ENCODE results near the gene ALDH1L2.

ALDH1L2 gene

DNA sequence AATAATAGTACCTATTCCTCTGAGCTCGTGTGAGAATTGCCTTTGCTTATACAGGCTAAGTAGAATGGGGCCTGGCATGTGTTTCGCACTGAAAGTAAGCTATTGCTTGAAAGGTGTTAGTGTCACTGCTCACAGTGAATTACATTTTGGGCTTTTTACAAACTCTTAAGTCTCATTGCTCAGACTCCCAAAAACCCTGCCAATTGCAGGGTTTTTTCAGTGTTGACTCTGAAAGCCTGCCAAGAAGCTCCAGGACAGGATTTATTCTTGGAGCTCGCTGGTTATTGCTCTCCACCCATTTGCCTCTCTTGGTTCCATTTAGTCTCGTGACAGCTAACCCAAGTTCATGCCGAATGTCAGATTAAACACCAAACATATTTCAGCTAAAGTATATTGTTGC, 58.4 kb downstream of the ALDH1L2 start:
- TF ChIP-seq, protein P1, sequence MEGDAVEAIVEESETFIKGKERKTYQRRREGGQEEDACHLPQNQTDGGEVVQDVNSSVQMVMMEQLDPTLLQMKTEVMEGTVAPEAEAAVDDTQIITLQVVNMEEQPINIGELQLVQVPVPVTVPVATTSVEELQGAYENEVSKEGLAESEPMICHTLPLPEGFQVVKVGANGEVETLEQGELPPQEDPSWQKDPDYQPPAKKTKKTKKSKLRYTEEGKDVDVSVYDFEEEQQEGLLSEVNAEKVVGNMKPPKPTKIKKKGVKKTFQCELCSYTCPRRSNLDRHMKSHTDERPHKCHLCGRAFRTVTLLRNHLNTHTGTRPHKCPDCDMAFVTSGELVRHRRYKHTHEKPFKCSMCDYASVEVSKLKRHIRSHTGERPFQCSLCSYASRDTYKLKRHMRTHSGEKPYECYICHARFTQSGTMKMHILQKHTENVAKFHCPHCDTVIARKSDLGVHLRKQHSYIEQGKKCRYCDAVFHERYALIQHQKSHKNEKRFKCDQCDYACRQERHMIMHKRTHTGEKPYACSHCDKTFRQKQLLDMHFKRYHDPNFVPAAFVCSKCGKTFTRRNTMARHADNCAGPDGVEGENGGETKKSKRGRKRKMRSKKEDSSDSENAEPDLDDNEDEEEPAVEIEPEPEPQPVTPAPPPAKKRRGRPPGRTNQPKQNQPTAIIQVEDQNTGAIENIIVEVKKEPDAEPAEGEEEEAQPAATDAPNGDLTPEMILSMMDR (IDR thresholded peaks at IDR 0.05): no peak

DNA sequence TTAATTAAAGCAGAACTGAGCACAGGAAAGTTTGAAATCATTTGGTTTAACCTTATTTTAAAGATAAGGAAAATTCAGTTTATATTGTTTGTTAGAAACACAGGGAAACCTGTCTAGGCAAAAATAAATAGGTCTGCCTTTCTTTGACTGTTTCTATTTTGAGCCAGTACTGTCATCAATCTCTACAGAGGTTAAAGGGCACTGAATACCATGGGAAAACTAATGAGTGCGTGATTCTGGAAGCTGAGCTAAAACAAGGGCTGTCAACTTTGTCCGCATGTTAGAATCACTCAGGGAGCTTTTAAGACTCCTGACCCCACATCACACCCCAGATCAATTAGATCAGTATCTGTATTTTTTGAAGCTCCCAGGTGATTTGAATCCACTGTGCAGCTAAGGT, 59.3 kb downstream of the ALDH1L2 start:
- TF ChIP-seq, protein P1 (IDR thresholded peaks at IDR 0.05): no peak

DNA sequence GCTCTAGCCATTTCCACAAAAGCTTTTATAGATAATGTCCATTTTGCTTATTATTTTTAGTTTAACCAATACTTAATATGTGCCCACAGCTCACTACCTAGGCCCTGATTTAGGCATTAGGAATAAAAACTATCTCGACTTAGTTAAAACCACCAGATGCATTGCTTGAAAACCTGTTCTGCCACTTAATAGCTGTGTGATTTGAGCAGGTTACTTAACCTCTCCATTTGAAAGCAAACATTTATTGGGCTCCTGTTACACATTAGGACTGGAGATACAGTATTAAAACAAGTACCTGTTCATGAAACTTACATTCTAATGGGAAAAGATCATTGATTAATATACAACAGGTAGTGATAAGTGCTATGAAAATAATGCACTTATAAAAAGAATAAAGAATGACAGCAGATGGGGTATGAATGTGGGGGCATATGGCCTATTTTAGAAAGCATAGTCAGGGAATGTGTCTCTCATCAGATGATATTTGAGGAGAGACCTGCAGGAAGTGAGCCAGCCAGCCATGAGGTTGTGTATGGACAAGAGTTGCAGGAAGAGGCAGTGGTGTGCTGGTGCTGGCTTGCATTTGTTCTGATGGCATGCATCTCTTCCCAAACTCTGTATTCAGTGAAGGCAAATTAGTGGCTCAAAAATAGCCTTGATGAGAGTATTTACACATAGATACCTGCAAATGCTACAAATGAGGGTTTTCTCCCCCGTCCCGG, 63.9 kb downstream of the ALDH1L2 start:
- TF ChIP-seq, protein P1 (IDR thresholded peaks at IDR 0.05): no peak

DNA sequence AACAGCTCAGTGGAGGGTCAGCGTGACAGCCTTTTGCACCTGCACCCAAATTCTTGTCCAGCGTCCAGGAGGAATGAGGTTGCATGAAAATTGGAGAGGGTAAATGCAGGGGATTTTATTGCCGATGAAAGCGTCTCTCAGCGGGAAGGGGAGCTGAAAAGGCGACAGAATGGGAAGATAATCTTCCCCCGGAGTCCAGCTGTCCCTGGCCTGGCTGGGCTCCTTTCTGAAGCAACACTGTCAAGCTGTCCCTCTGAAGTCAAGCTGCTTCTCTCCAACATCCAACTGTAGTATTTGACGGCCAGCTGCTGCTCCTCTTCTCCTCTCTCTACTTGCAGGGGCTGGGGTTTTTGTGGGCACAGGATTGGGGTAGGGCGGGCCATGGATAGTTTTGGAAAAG, 65.5 kb downstream of the ALDH1L2 start:
- TF ChIP-seq, protein P1 (IDR thresholded peaks at IDR 0.05): no peak

DNA sequence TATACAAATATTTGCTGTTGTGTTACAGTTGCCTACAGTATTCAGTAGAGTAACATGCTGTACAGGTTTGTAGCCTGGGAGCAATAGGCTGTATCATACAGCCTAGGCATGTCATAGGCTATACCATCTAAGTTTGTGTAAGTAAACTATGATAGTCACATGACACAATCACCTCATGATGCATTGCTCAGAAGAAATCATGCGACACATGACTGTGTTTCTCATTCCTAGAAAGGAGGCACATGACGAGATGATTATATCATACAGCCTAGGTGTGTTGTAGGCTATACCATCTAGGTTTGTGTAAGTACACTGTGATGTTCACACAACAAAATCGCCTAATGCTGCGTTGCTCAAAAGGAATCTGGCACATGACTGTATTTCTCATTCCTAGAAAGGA, 66.2 kb downstream of the ALDH1L2 start:
- TF ChIP-seq, protein P1 (IDR thresholded peaks at IDR 0.05): no peak

DNA sequence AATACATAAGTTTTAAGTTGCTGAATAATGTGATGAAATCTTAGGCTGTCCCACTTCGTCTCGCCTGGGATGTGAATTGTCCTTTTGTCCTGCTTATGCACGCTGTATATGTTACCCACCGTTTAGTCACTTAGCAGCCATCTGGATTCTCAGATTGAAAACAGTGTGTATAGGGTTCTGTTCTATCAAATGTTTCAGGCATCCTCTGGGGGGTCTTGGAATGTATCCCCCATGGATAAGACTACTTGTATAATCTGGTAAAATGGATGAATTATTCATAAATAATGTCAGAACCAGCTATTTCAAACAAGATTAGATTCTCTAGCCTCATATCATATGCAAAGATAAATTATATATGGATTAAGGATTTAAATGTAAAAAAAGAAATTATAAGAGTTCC, 68.7 kb downstream of the ALDH1L2 start:
- TF ChIP-seq, protein P1 (IDR thresholded peaks at IDR 0.05): no peak

DNA sequence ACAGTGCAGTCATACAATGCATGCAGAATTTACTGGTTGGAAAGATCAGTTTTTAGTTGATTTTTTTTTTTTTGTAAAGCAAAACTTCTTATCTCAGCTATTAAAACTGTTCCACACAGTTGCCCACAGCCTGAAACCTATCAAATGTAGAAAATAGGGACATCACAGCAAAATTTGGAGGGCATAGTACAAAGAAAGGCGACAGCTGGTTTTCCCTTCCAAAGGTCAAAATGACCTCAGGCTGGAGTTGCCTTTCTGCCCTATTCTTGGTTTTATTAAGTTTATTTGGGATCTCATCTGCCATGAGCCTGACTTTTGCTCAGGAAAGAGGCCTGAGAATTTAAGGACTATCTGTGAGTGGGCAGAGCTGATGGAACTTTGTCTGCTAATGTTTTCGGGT, 69.7 kb downstream of the ALDH1L2 start:
- TF ChIP-seq, protein P1 (IDR thresholded peaks at IDR 0.05): no peak

DNA sequence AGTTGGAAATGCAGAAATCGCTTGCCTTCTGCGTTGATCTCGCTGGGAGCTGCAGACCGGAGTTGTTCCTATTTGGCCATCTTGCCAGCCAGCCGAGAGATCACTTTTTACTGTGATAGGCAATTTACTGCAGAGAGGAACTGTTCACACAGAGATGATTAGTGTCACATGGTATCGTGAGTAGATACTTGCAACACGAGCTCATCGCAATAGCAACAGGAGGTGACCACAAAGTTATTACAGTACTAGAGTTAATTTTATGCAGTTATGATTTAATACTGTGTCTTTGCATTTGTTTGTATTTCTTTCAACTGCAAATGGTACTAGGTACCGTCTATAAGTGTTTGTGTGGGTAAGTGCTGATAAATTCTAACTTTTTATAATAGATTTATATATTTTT, 70.4 kb downstream of the ALDH1L2 start:
- TF ChIP-seq, protein P1 (IDR thresholded peaks at IDR 0.05): no peak
